Measurements from ENCODE around the gene MTR. TPM values are rescaled to one million over a fixed set of nuclear protein-coding genes. Genes with fewer than 3 reads are reported as not detected.

Gene MTR
- total RNA-seq, 1 donor from 2014 or later = 37.8 TPM

GRCh38 chr1:236794585-236795034 lies 482 bp upstream of the MTR start:
- H3K4me3 Mint-ChIP-seq (ENCODE audit: unreplicated experiment) = peak overlapping the region; percentile 96
- no peaks in the 10 kb centered on the region for H3K36me3 Mint-ChIP-seq (ENCODE audit: unreplicated experiment)
- DNase-seq (ENCODE audit: extremely low spot score, unreplicated experiment) = no peak
- peak overlapping the region; percentile 86 for H3K27ac Mint-ChIP-seq (ENCODE audit: unreplicated experiment)
- H3K4me1 Mint-ChIP-seq (ENCODE audit: unreplicated experiment) = peaks cover 24% of the 10 kb centered on the region
- no peak for TF ChIP-seq CTCF (IDR thresholded peaks at IDR 0.05)
- H3K9me3 Mint-ChIP-seq (ENCODE audit: unreplicated experiment) = no peaks in the 10 kb centered on the region
- H3K27me3 Mint-ChIP-seq (ENCODE audit: unreplicated experiment) = peaks cover 15% of the 10 kb centered on the region

GRCh38 chr1:236795757-236796667 lies 920 bp downstream of the MTR start:
- Mint-ChIP-seq H3K4me3 (ENCODE audit: unreplicated experiment) (peak overlapping the region; percentile 96), H3K9me3 (ENCODE audit: unreplicated experiment) (no peaks in the 10 kb centered on the region), H3K36me3 (ENCODE audit: unreplicated experiment) (no peaks in the 10 kb centered on the region), H3K27me3 (ENCODE audit: unreplicated experiment) (peaks cover 9% of the 10 kb centered on the region), H3K4me1 (ENCODE audit: unreplicated experiment) (peaks cover 24% of the 10 kb centered on the region), H3K27ac (ENCODE audit: unreplicated experiment) (peak overlapping the region; percentile 86)
- DNase-seq (ENCODE audit: extremely low spot score, unreplicated experiment) = no peak
- TF ChIP-seq CTCF (IDR thresholded peaks at IDR 0.05) = no peak

- Mint-ChIP-seq H3K27me3 (ENCODE audit: unreplicated experiment) (no peaks in the 10 kb centered on the region), H3K27ac (ENCODE audit: unreplicated experiment) (no peak overlapping the region), H3K36me3 (ENCODE audit: unreplicated experiment) (no peaks in the 10 kb centered on the region), H3K4me3 (ENCODE audit: unreplicated experiment) (no peak overlapping the region), H3K4me1 (ENCODE audit: unreplicated experiment) (peaks cover 24% of the 10 kb centered on the region), H3K9me3 (ENCODE audit: unreplicated experiment) (no peaks in the 10 kb centered on the region)
- DNase-seq (ENCODE audit: extremely low spot score, unreplicated experiment) = no peak
- no peak for TF ChIP-seq CTCF (IDR thresholded peaks at IDR 0.05)
These were observed 3.9 kb downstream of the MTR start for GRCh38 chr1:236799001-236799400.

GRCh38 chr1:236800002-236800620 lies 5.0 kb downstream of the MTR start:
- no peak for TF ChIP-seq CTCF (IDR thresholded peaks at IDR 0.05)
- Mint-ChIP-seq H3K4me3 (ENCODE audit: unreplicated experiment) (no peak overlapping the region), H3K27me3 (ENCODE audit: unreplicated experiment) (no peaks in the 10 kb centered on the region), H3K27ac (ENCODE audit: unreplicated experiment) (no peak overlapping the region), H3K4me1 (ENCODE audit: unreplicated experiment) (peaks cover 17% of the 10 kb centered on the region), H3K9me3 (ENCODE audit: unreplicated experiment) (no peaks in the 10 kb centered on the region), H3K36me3 (ENCODE audit: unreplicated experiment) (peaks cover 6% of the 10 kb centered on the region)
- no peak for DNase-seq (ENCODE audit: extremely low spot score, unreplicated experiment)

GRCh38 chr1:236800623-236801022 lies 5.5 kb downstream of the MTR start:
- peaks cover 7% of the 10 kb centered on the region for H3K36me3 Mint-ChIP-seq (ENCODE audit: unreplicated experiment)
- no peak for DNase-seq (ENCODE audit: extremely low spot score, unreplicated experiment)
- H3K4me1 Mint-ChIP-seq (ENCODE audit: unreplicated experiment) = peaks cover 17% of the 10 kb centered on the region
- H3K4me3 Mint-ChIP-seq (ENCODE audit: unreplicated experiment) = no peak overlapping the region
- H3K27ac Mint-ChIP-seq (ENCODE audit: unreplicated experiment) = no peak overlapping the region
- no peak for TF ChIP-seq CTCF (IDR thresholded peaks at IDR 0.05)
- no peaks in the 10 kb centered on the region for H3K27me3 Mint-ChIP-seq (ENCODE audit: unreplicated experiment)
- no peaks in the 10 kb centered on the region for H3K9me3 Mint-ChIP-seq (ENCODE audit: unreplicated experiment)

All from osteocyte (in vitro differentiated cells).